Type B pancreatic cell (in vitro differentiated cells): ENCODE data around the gene TPP1. TPM values are rescaled to one million over a fixed set of nuclear protein-coding genes. Genes with fewer than 3 reads are reported as not detected.
A peak's percentile ranks its signal among the peaks of the same experiment; 100 is the strongest.

Experiments
- DNase-seq: peaks from one replicate; pipeline ENCODE4 v3.0.0; 2021; ENCODE audit warnings: mixed read lengths; ENCODE audit not compliant: unreplicated experiment; ENCODE audit errors: extremely low spot score
- H3K27ac Mint-ChIP-seq: 2 replicates; pipeline ENCODE4 v1.8.0; 2021; ENCODE audit warnings: mild to moderate bottlenecking, mixed read lengths
- H3K27me3 Mint-ChIP-seq: 2 replicates; pipeline ENCODE4 v1.8.0; 2021; ENCODE audit warnings: mixed read lengths
- H3K36me3 Mint-ChIP-seq: 2 replicates; pipeline ENCODE4 v1.8.0; 2021; ENCODE audit warnings: mixed read lengths
- H3K4me1 Mint-ChIP-seq: one replicate; pipeline ENCODE4 v1.8.0; 2021; ENCODE audit warnings: mixed read lengths; ENCODE audit not compliant: unreplicated experiment
- H3K4me3 Mint-ChIP-seq: 2 replicates; pipeline ENCODE4 v1.8.0; 2021; ENCODE audit warnings: mild to moderate bottlenecking, mixed read lengths
- H3K9me3 Mint-ChIP-seq: 2 replicates; pipeline ENCODE4 v1.8.0; 2021; ENCODE audit warnings: mixed read lengths
- CTCF ChIP-seq: fragments of 200-600 bp; sonication (generic); conservative IDR thresholded peaks from 2 replicates; pipeline ENCODE4 v1.5.0; 2021; ENCODE audit warnings: antibody characterized with exemption, mild to moderate bottlenecking
- total RNA-seq: library from RNA; stranded (reverse); gene quantifications from 2 replicates; pipeline ENCODE4 v1.2.1, GENCODE V29; 2021; ENCODE audit warnings: low replicate concordance

Gene TPP1
- total RNA-seq, 1 donor from 2014 or later: 72.8 TPM

GRCh38 chr11:6620636-6621035, 1.4 kb upstream of the TPP1 start:
- no peaks in the 10 kb centered on the region for H3K4me1 Mint-ChIP-seq
- no peaks in the 10 kb centered on the region for H3K9me3 Mint-ChIP-seq
- no peaks in the 10 kb centered on the region for H3K27me3 Mint-ChIP-seq
- H3K27ac Mint-ChIP-seq: no peak overlapping the region
- peaks cover 10% of the 10 kb centered on the region for H3K36me3 Mint-ChIP-seq
- no peak for TF ChIP-seq CTCF
- no peak overlapping the region for H3K4me3 Mint-ChIP-seq
- no peak for DNase-seq

GRCh38 chr11:6618117-6619003, 862 bp downstream of the TPP1 start:
- Mint-ChIP-seq H3K4me1 (no peaks in the 10 kb centered on the region), H3K27ac (no peak overlapping the region), H3K4me3 (no peak overlapping the region), H3K9me3 (no peaks in the 10 kb centered on the region), H3K27me3 (no peaks in the 10 kb centered on the region), H3K36me3 (peaks cover 7% of the 10 kb centered on the region)
- DNase-seq: no peak
- no peak for TF ChIP-seq CTCF

- no peak overlapping the region for H3K27ac Mint-ChIP-seq
- no peaks in the 10 kb centered on the region for H3K27me3 Mint-ChIP-seq
- TF ChIP-seq CTCF: no peak
- H3K4me3 Mint-ChIP-seq: peak overlapping the region; percentile 48
- H3K4me1 Mint-ChIP-seq: no peaks in the 10 kb centered on the region
- DNase-seq: no peak
- peaks cover 7% of the 10 kb centered on the region for H3K36me3 Mint-ChIP-seq
- H3K9me3 Mint-ChIP-seq: no peaks in the 10 kb centered on the region
Observed at GRCh38 chr11:6617315-6617781, 1.9 kb downstream of the TPP1 start.

GRCh38 chr11:6616596-6617250, 2.5 kb downstream of the TPP1 start:
- no peak for TF ChIP-seq CTCF
- Mint-ChIP-seq H3K4me1 (no peaks in the 10 kb centered on the region), H3K27me3 (no peaks in the 10 kb centered on the region), H3K36me3 (peaks cover 7% of the 10 kb centered on the region), H3K27ac (no peak overlapping the region), H3K4me3 (no peak overlapping the region), H3K9me3 (no peaks in the 10 kb centered on the region)
- no peak for DNase-seq

- no peaks in the 10 kb centered on the region for H3K9me3 Mint-ChIP-seq
- no peak overlapping the region for H3K27ac Mint-ChIP-seq
- H3K4me3 Mint-ChIP-seq: peak overlapping the region; percentile 8
- DNase-seq: no peak
- no peak for TF ChIP-seq CTCF
- peaks cover 4% of the 10 kb centered on the region for H3K4me1 Mint-ChIP-seq
- peaks cover 7% of the 10 kb centered on the region for H3K36me3 Mint-ChIP-seq
- no peaks in the 10 kb centered on the region for H3K27me3 Mint-ChIP-seq
Observed at GRCh38 chr11:6615882-6616585, 3.2 kb downstream of the TPP1 start.
